ENCODE data around the gene MAP1B. TPM values are rescaled to one million over a fixed set of nuclear protein-coding genes. Genes with fewer than 3 reads are reported as not detected.

Gene MAP1B
- polyA plus RNA-seq, 10 donors: 26.4 to 56.8 (median 42.2) TPM

GRCh38 chr5:72189146-72189545 is 81.9 kb downstream of the MAP1B start:
- DNase-seq: peak in 2 of 3 donors; percentile 54 to 69

GRCh38 chr5:72191404-72191803 is 84.1 kb downstream of the MAP1B start:
- DNase-seq: no peak

- no peak for DNase-seq
These were observed 87.6 kb downstream of the MAP1B start for GRCh38 chr5:72194846-72195245.

- DNase-seq: no peak
These were observed 88.3 kb downstream of the MAP1B start for GRCh38 chr5:72195581-72195980.

- no peak for DNase-seq
These were observed 90.1 kb downstream of the MAP1B start for GRCh38 chr5:72197393-72197792.

DNA sequence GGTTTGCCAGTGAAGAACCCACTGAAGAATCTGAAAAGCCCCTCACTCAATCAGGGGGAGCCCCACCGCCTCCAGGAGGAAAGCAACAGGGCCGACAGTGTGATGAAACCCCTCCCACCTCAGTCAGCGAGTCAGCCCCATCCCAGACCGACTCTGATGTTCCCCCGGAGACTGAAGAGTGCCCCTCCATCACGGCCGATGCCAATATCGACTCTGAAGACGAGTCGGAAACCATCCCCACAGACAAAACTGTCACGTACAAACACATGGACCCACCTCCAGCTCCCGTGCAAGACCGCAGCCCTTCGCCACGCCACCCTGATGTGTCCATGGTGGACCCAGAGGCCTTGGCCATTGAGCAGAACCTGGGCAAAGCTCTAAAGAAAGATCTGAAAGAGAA is 92.4 kb downstream of the MAP1B start:
- DNase-seq: no peak

GRCh38 chr5:72202331-72202825 is 95.1 kb downstream of the MAP1B start:
- DNase-seq: no peak

DNA sequence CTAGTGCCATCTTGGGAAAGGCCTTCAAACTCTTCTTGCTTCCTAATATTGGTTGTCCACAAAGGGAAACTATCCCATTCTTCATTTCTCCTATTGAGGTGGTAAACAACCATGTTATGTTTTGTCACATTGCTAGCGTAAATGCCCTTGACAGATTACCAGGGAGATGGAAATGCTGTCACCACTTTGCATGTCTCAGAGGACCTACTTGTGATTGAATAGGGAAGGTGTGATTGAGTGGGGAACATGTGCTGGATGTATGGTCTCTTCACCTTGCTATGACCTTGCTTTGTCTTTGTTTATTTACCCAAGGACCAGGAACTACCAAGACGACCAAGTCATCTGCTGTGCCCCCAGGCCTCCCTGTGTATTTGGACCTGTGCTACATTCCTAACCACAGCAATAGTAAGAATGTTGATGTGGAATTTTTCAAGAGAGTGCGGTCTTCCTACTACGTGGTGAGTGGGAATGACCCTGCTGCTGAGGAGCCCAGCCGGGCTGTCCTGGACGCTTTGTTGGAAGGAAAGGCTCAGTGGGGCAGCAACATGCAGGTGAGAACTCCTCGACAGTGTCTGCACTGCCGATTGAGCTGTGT is 96.1 kb downstream of the MAP1B start:
- no peak for DNase-seq

DNA sequence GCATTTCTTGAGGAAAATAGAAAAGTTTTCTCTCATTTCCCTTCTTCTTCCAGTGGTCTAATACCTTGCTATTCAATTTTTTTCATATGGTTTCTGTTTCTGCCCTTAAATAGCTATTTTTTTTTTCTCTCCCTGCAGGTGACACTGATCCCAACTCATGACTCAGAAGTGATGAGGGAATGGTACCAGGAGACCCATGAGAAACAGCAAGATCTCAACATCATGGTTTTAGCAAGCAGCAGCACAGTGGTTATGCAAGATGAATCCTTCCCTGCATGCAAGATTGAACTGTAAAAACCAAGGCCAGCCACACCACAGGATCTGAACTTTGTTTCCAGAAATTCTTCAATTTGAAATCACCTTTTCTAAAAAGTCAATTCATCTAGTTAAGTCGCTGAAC is 97.7 kb downstream of the MAP1B start:
- no peak for DNase-seq

DNA sequence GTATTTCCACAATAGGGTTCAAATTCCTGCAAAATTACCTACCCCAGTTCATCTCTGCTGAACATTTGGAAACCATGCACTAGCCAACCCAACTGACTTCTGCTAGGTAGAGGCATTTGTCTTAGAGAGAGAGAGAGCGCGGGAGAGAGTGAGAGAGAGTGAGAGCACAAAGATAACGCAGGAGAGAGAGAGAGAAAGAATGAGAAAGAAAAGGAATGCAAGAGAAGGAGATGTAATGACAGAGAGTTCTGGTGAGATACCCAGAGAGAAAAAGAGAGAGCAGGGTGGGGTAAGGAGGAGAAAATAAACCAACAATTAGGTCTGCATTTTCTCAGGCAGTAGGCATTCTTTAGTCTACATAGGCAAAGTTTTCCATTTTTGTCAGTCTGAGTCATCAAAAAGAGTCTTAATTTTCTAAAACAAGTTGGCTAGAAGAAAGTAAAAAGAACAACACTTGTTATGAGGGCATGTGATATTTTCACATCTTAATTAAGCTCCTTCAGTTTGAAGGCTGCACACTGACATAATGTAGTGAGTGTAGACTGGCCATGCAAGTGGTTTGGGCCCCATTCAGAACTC is 98.2 kb downstream of the MAP1B start:
- no peak for DNase-seq

DNA sequence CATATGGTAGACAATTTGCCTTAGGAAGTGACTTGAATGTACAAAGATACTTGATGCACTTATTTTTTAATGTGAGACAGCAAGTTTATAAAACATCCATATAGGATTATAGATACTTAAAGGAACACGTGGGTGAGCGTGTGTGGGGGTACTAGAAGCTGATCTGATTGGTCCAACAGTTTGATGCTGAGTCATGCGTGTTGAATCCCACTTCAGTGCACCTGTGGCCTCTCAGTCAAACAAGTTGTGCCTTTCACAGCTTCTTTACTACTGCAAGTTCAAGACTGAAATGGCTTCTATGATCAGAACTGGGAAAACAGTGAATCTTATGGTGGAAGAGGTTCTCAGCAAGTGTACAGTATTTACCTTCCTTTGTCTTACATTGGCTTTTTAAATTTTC is 98.9 kb downstream of the MAP1B start:
- no peak for DNase-seq

DNA sequence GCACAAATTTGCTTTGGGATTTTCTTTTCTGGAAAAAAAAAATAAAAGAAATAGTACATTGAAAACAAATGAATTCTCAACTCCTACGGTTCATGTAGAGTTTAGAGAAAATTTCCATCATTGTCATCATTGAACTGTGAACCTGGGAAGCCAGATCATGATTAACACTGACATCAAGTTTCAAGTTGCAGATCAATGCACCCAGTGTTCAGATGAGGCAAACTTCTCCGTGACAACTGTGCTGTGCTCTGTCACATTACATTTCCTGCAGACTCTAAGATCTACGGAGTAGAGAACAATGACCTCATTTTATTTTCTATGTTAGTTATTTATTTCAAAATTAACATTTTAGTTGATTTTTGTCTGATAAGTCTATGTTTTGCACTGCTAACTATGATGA is 99.7 kb downstream of the MAP1B start:
- no peak for DNase-seq

GRCh38 chr5:72208324-72208926 is 101.2 kb downstream of the MAP1B start:
- no peak for DNase-seq

DNA sequence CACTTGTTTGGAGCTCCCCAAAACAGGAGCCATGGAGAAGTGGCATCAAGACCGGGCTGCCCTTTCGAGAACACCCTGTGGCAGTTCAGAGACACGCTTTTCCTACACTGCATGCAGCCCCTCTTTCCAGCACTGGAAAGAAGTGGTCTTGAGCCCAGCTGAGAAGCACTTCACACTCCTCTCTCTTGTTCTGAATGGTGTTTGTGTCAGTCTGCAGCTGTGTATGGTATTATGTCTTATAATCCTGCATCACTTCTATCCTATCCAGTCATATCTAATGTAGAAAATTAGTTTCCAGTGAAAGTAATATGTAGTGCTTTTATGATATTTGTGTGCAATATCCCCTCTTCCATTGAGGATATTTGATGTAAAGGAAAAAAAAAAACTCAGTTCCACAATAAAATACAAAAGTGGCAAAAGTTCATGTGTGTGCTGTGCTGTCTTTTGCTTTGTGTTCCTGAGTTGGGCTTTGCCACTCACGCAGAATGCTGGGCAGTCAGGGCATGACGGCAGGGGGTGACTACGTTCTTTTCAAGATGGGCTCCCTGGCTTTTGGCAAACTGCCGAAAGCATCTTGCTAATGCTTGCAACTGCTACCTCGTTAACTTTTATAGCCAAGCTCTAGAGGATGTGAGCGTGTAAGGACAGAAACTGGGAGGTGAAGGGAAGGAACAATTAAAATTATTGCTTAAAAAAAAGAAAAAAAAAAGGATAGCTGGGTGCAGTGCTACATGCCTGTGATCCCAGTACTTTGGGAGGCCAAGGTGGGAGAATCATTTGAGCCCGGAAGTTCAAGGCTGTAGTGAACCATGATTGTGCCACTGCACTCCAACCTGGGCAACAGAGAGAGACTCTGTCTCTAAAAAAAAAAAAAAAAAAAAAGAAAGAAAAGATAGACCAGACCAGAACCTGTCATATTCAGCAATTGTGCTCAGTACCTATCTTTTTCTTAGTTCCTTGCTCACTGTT is 102.2 kb downstream of the MAP1B start:
- DNase-seq: no peak

GRCh38 chr5:72210888-72211678 is 103.8 kb downstream of the MAP1B start:
- DNase-seq: peak in 2 of 3 donors; percentile 61 to 79

GRCh38 chr5:72212171-72212570 is 104.9 kb downstream of the MAP1B start:
- no peak for DNase-seq

GRCh38 chr5:72213482-72213881 is 106.2 kb downstream of the MAP1B start:
- no peak for DNase-seq

DNA sequence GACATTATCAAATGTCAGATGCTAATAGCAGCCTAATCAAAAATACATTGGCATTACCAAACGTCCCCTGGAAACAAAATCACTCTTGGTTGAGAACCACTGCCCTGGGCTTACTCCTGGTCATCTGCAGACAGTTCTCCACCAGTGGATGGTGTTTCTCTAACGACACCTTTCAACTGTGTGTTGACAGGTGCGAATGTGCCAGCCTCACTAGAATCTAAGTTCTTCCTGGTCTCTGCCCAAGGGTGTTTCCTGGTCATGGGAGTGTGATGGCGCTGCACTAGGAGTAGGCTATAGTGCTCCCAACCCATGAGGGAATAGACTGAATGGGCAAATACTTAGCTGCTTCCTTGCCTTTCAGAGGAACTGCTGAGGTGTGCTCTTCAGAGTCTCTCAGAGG is 106.9 kb downstream of the MAP1B start:
- no peak for DNase-seq

DNA sequence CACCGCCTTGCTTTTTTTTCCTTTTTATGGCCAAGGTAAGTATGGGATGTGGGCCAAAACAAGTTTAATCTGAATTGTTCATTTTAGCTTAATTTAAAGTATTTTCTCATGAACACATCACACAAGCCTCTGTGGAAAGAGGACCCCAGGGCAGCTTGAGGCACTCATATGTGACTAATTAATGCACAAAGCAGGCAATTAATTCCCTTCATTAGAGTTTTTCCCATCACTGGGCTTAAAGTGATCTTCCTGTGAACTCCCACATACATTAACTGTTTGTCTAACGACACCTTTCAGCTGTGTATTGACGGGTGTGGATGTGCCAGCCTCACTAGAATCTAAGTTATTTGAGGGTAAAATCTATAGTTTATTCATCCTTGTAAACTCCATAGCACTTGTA is 109.5 kb downstream of the MAP1B start:
- DNase-seq: no peak

DNA sequence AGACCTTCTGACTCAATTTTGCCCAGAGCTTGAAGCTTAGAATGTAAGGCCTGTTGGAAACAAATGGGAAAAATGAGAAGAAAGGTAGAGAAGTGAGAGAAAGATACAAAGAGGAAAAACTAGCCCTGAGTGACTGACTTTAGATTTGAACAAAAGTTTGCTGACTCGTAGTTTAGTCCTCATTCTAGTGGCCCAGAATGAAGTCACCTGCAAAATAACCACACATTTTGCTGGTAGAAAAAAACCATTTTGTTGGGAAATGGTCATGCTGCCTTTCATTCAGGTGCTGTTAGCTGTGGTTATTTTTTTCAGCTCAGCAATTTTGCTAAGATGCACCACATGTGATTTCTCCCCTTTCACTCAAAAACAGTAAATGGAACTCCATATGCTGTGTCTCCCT is 113.8 kb downstream of the MAP1B start:
- DNase-seq: no peak

- DNase-seq: peak in 1 of 3 donors; percentile 43
These were observed 114.3 kb downstream of the MAP1B start for GRCh38 chr5:72221541-72221940.

All from muscle of back (tissue), 11 donors.